ENCODE results near the gene WWOX. TPM values are rescaled to one million over a fixed set of nuclear protein-coding genes. Genes with fewer than 3 reads are reported as not detected.

The WWOX gene
- total and polyA plus RNA-seq, 2 of the 4 experiments (the other 2 are of a cell fraction) = 2.7 to 5.4 TPM

DNA sequence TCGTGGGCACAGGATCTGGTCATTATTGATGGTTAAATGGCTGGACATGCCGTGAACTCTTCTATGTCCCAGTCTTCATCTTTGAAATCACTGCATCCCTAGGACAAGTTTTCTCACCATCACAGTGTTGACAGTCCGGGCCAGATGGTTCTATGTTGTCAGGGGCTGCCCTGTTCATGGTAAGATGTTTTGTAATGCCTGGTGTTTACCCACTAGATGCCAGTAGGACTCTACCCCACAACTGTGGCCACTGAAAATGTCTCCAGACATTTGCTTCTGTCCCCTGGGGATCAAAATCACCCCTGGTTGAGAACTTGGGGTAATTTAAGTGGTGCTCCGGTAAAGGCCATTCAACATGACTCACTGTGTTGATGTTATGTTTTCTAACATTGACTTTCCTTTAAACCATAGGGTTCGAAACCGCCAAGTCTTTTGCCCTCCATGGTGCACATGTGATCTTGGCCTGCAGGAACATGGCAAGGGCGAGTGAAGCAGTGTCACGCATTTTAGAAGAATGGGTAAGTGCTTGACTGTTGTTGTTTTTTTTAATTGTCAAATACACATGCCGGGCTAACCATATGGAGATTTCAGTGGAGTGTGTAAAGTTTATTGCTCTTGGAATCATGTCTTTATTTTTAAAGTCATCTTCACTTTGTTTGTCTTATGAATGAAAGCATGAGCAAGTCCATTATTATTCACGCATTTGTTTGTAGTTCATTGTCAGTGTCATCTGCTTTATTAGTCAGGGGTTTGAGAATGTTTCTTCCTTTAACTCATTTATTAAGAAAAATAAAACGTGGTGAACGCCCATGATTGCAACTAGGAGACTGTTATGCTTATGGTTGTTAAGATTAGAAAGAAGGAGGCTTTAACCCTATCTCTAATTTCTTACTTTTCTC lies 64.6 kb downstream of the WWOX start (continued):
- no peak for TF ChIP-seq BHLHE40 (IDR thresholded peaks at IDR 0.05; ENCODE audit: low read depth, low read length)

DNA sequence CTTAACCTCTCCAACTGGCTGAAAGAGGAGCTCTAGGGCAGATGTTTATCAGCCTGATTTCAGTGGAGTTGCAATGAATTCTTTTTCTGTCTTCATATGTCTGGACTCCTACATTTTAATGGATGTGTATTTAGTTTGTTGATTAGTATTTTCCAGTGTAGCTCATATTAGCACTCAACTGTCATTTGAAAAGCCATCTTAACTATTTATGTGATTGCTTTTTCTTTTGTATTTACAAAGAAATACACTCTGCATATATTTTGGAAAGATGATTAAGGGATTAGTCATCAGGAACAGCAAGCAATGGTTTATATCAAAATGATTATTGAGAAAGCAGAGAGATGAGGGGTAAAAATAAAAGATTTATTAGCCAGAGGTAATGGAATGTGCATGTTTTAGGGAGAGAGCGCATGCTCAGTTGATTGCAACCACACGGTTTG lies 71.1 kb downstream of the WWOX start:
- CTCF ChIA-PET = no interaction called here
- no peaks in the 10 kb centered on the region for H3K79me1 ChIP-seq (ENCODE audit: low read depth in 1 of 2, low read length in 2 of 2)
- no peak overlapping the region for H4K8ac ChIP-seq (ENCODE audit: low read depth in 2 of 2, low read length in 2 of 2)
- no peaks in the 10 kb centered on the region for H4K20me1 ChIP-seq (ENCODE audit: insufficient read depth, low read length)
- H3K4me1 ChIP-seq (ENCODE audit: control insufficient read depth, insufficient read depth, low read length) = no peaks in the 10 kb centered on the region
- H3K4me3 ChIP-seq (ENCODE audit: insufficient read depth, low read depth, low read length) = no peak overlapping the region
- H3K9me1 ChIP-seq (ENCODE audit: insufficient read depth, low read length) = no peaks in the 10 kb centered on the region
- H2AK9ac ChIP-seq (replicated peaks; ENCODE audit: low read depth, low read length, poor library complexity) = no peak overlapping the region
- H3K4ac ChIP-seq (ENCODE audit: low read depth, low read length) = no peak overlapping the region
- peaks cover 2% of the 10 kb centered on the region; the same call in 1 of the 2 replicates for H3K9me3 ChIP-seq (ENCODE audit: control insufficient read depth, insufficient read depth, low read length)
- no TSS peak for BruUV-seq (replicated peaks)
- H3K56ac ChIP-seq (ENCODE audit: extremely low read depth, insufficient read depth, low read length) = no peak overlapping the region
- no peaks in the 10 kb centered on the region for H3K27me3 ChIP-seq (ENCODE audit: control insufficient read depth, insufficient read depth, low read length)
- ATAC-seq (ENCODE audit: low read depth) = peak; percentile 54
- H2BK120ac ChIP-seq (ENCODE audit: low read depth, low read length) = no peak overlapping the region
- dilution Hi-C loops (cut with HindIII; ENCODE audit: low sequenced_read_pairs, unreplicated experiment) = no loop called here
- no peak overlapping the region for H3K18ac ChIP-seq (ENCODE audit: low read depth, low read length)
- TF ChIP-seq POLR2A (IDR thresholded peaks at IDR 0.05; ENCODE audit: low read depth, low read length) = no peak
- TF ChIP-seq, protein P1, sequence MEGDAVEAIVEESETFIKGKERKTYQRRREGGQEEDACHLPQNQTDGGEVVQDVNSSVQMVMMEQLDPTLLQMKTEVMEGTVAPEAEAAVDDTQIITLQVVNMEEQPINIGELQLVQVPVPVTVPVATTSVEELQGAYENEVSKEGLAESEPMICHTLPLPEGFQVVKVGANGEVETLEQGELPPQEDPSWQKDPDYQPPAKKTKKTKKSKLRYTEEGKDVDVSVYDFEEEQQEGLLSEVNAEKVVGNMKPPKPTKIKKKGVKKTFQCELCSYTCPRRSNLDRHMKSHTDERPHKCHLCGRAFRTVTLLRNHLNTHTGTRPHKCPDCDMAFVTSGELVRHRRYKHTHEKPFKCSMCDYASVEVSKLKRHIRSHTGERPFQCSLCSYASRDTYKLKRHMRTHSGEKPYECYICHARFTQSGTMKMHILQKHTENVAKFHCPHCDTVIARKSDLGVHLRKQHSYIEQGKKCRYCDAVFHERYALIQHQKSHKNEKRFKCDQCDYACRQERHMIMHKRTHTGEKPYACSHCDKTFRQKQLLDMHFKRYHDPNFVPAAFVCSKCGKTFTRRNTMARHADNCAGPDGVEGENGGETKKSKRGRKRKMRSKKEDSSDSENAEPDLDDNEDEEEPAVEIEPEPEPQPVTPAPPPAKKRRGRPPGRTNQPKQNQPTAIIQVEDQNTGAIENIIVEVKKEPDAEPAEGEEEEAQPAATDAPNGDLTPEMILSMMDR (conservative IDR thresholded peaks at IDR 0.05; ENCODE audit: low read depth, low read length) = no peak
- TF ChIP-seq MAZ (IDR thresholded peaks at IDR 0.05; ENCODE audit: borderline replicate concordance, low read depth, low read length) = no peak
- no peak for TF ChIP-seq MAFK (IDR thresholded peaks at IDR 0.05; ENCODE audit: low read depth, low read length)
- TF ChIP-seq RCOR1 (IDR thresholded peaks at IDR 0.05; ENCODE audit: insufficient replicate concordance, low read length) = no peak
- no peak for TF ChIP-seq NFE2L2 (IDR thresholded peaks at IDR 0.05; ENCODE audit: low read depth, low read length)
- no peak for TF ChIP-seq CHD1 (IDR thresholded peaks at IDR 0.05; ENCODE audit: low read depth, low read length)
- TF ChIP-seq ELK1 (IDR thresholded peaks at IDR 0.05; ENCODE audit: borderline replicate concordance, low read depth, low read length) = no peak
- in situ Hi-C loops (cut with MboI; ENCODE audit: low sequenced_read_pairs) = no loop called here
- no peak overlapping the region for H3K27ac ChIP-seq (ENCODE audit: insufficient read depth, low read length)
- POLR2A ChIA-PET (ENCODE audit: unreplicated experiment) = interaction anchor here (0.5 kb wide), 1 partner anchor 27 kb away, joined by 4 read pairs; no protein-coding TSS in a partner anchor
- no peak for DNase-seq
- intact Hi-C loops (cut with micrococcal nuclease) = no loop called here
- no peak overlapping the region for H4K5ac ChIP-seq (ENCODE audit: low read depth, low read length)
- H2AFZ ChIP-seq (replicated peaks; ENCODE audit: low read length, poor library complexity) = no peak overlapping the region
- H3K4me2 ChIP-seq (ENCODE audit: low read depth, low read length) = no peak overlapping the region
- H4K91ac ChIP-seq (ENCODE audit: insufficient read depth, low read depth, low read length) = no peak overlapping the region
- no peak overlapping the region for H2BK20ac ChIP-seq (ENCODE audit: low read depth, low read length)
- no peak overlapping the region for H3K23ac ChIP-seq (ENCODE audit: low read depth, low read length)
- no peak overlapping the region for H2AK5ac ChIP-seq (ENCODE audit: low read depth, low read length)
- no peak overlapping the region for H3K9ac ChIP-seq (ENCODE audit: low read depth, low read length)
- no peak overlapping the region for H2BK5ac ChIP-seq (ENCODE audit: low read depth, low read length, poor library complexity, severe bottlenecking)
- H2BK15ac ChIP-seq (ENCODE audit: low read depth, low read length) = no peak overlapping the region
- 44% methylated on average over 2 of the region's 2 CpGs; no CpG with 5 or more reads in 1 of the 2 experiments for WGBS, 2 experiments (ENCODE audit: extremely low coverage in 2 of 2, insufficient read length in 1 of 2)
- H3K14ac ChIP-seq (replicated peaks; ENCODE audit: low read depth, low read length) = no peak overlapping the region
- no peaks in the 10 kb centered on the region for H3K36me3 ChIP-seq (ENCODE audit: control insufficient read depth, insufficient read depth, low read length)
